ENCODE measurements around the gene C19orf81. TPM values are rescaled to one million over a fixed set of nuclear protein-coding genes. Genes with fewer than 3 reads are reported as not detected.

Gene C19orf81
- total RNA-seq, 2 experiments from 2014 or later = 1.5 to 3.2 TPM

DNA sequence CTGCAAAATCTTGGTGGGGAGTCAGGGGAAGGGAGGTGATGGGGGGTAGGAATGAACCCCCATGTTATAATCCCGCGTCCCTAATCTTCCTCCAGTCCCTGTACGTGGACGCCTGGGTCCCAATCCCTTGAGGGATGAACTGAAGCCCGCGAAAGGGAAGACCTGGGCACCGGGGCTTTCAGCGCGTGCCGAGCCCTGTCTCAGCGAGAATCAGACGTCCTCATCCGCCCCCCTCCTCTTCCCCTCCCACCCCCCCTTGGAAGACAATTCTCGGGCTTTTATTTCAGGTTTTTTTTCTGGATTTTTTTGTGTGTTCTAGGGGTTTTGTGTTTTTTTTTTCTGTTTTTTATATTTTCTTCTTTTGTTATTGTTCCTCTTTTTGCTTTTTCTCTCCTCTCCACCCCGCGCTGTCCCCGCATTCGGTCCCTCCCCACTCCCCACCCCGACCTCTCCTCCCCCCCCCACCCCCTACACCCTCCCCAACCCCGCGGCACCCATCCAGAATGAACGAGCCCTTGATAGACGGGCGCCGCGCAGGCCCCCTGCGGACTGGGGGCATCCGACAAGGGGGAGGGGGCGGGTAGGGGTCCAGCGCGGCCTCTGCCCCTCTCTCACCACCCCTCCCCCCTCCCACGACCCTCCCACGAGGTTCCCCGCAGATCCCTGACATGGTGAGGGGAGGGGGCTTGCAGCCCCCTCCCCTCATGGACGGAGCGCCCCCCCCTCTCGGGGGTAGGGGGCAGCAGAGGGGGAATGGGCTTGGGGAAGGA, 10.3 kb downstream of the C19orf81 start:
- H3K4me3 Mint-ChIP-seq = no peak overlapping the region

DNA sequence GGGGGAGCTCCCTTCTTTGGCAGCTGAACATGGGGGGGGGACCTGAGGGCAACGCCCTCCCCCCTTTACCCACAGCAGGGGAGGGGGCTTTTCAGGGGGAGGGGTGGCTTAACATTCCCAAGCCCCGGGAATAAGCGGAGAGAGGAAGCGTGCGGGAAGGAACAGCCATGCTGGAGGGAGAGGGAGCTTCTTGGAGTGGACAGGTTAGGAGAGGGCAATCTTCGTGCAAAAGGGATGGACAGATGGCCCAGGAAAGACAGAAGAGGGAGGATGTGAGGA, 10.8 kb downstream of the C19orf81 start:
- intact Hi-C loops (cut with micrococcal nuclease) = no loop called here
- peaks cover 60% of the 10 kb centered on the region for H3K27me3 Mint-ChIP-seq
- no peak overlapping the region for H3K4me3 Mint-ChIP-seq
- ChIA-PET POLR2A (no interaction called here), CTCF (interaction anchor here (1.2 kb wide), 1 partner anchor 10 kb away, joined by 5 read pairs; no protein-coding TSS in a partner anchor)
- no peak overlapping the region for H3K27ac Mint-ChIP-seq
- no peak for DNase-seq
- peaks cover 16% of the 10 kb centered on the region for H3K4me1 Mint-ChIP-seq (ENCODE audit: low read depth)
- TF ChIP-seq, protein P1, sequence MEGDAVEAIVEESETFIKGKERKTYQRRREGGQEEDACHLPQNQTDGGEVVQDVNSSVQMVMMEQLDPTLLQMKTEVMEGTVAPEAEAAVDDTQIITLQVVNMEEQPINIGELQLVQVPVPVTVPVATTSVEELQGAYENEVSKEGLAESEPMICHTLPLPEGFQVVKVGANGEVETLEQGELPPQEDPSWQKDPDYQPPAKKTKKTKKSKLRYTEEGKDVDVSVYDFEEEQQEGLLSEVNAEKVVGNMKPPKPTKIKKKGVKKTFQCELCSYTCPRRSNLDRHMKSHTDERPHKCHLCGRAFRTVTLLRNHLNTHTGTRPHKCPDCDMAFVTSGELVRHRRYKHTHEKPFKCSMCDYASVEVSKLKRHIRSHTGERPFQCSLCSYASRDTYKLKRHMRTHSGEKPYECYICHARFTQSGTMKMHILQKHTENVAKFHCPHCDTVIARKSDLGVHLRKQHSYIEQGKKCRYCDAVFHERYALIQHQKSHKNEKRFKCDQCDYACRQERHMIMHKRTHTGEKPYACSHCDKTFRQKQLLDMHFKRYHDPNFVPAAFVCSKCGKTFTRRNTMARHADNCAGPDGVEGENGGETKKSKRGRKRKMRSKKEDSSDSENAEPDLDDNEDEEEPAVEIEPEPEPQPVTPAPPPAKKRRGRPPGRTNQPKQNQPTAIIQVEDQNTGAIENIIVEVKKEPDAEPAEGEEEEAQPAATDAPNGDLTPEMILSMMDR (IDR thresholded peaks at IDR 0.05) = no peak
- H3K9me3 Mint-ChIP-seq = peaks cover 16% of the 10 kb centered on the region
- no peak for ATAC-seq
- H3K36me3 Mint-ChIP-seq (ENCODE audit: low read depth) = peaks cover 4% of the 10 kb centered on the region

More for the DNA sequence above, 10.3 kb downstream of the C19orf81 start:
- intact Hi-C loops (cut with micrococcal nuclease) = no loop called here
- TF ChIP-seq, protein P1 (IDR thresholded peaks at IDR 0.05) = no peak
- H3K4me1 Mint-ChIP-seq (ENCODE audit: low read depth) = peaks cover 16% of the 10 kb centered on the region
- ChIA-PET CTCF (interaction anchor here (1.2 kb wide), 1 partner anchor 10 kb away, joined by 5 read pairs; no protein-coding TSS in a partner anchor), POLR2A (no interaction called here)
- peaks cover 61% of the 10 kb centered on the region for H3K27me3 Mint-ChIP-seq
- ATAC-seq (no peak), DNase-seq (no peak)
- H3K27ac Mint-ChIP-seq = no peak overlapping the region
- H3K36me3 Mint-ChIP-seq (ENCODE audit: low read depth) = peaks cover 4% of the 10 kb centered on the region
- H3K9me3 Mint-ChIP-seq = peaks cover 20% of the 10 kb centered on the region

DNA sequence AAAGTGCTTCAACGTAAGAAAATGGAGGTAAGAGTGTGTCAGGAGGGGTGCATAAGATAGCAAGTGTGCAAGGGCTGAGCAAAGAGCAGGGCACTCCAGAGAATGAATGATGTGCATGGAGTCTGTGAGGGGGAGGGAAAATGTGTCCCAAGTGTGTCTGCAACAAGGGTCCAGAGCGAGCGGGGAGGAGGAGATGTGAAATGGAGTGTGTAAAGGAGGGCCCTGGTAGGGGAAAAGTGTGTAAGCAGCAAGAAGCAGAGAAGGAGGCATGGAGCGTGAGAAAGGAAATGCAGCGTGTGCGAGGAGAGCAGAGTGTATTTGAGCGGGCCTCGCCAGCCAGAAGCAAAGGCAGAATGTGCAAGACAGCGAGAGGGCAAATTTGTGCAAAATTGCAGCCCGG, 11.8 kb downstream of the C19orf81 start:
- DNase-seq = no peak
- intact Hi-C loops (cut with micrococcal nuclease) = no loop called here
- H3K9me3 Mint-ChIP-seq = peaks cover 15% of the 10 kb centered on the region
- POLR2A ChIA-PET = no interaction called here
- peaks cover 4% of the 10 kb centered on the region for H3K36me3 Mint-ChIP-seq (ENCODE audit: low read depth)
- no peak overlapping the region for H3K27ac Mint-ChIP-seq
- no peak overlapping the region for H3K4me3 Mint-ChIP-seq
- peaks cover 16% of the 10 kb centered on the region for H3K4me1 Mint-ChIP-seq (ENCODE audit: low read depth)
- TF ChIP-seq, protein P1 (IDR thresholded peaks at IDR 0.05) = no peak
- CTCF ChIA-PET = interaction anchor here (1.2 kb wide), 1 partner anchor 9 kb away, joined by 5 read pairs; no protein-coding TSS in a partner anchor
- peaks cover 56% of the 10 kb centered on the region for H3K27me3 Mint-ChIP-seq
- no peak for ATAC-seq

DNA sequence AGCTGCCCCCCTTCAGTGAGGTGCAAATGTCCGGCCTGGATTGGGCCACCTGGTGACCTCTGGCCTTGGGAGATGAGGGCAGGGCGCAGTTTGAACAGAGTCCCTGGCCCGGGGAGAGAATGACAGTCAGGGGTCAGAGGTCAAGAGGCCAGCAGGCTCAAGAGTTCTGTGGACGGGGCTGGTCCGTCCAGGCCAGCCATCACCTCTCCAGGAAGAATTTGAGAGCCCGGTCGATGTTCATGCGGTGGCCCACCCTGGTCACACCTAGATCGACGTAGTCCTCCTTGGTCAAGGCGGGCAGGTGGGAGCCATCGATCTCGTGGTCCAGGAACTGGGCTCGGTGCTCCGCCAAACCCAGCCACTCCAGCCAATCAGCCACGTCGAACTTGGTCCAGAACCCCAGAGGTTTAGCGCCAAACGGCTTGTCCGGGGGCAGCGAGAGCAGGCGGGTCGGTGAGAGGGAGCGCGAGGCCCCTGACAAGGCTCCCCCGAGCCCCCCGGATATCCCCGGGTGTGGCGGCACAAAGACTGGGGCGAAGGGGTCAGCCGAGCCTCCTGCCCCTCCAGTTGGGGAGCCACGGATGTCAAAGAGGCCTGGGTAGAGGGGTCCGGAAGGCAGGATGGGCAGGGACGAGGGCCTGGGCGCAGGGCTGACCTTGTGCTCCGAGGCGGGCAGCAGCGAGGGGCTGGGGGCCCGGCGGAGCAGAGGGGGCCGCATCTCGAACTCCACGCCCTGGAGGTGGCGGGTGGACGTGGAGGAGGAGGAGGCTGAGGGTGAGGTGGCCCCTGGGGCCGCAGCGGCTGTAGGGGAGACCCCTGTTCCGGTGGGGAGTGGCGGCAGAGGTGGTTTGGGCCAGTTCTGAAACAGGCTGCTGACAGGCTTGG, 12.8 kb downstream of the C19orf81 start:
- Mint-ChIP-seq H3K27me3 (peaks cover 49% of the 10 kb centered on the region), H3K27ac (no peak overlapping the region), H3K9me3 (peaks cover 12% of the 10 kb centered on the region), H3K4me1 (ENCODE audit: low read depth) (peaks cover 15% of the 10 kb centered on the region), H3K36me3 (ENCODE audit: low read depth) (peaks cover 4% of the 10 kb centered on the region), H3K4me3 (no peak overlapping the region)
- ATAC-seq = no peak
- DNase-seq = no peak
- CTCF ChIA-PET = no interaction called here
- POLR2A ChIA-PET = no interaction called here
- intact Hi-C loops (cut with micrococcal nuclease) = no loop called here
- TF ChIP-seq, protein P1 (IDR thresholded peaks at IDR 0.05) = no peak

Data from activated CD8-positive, alpha-beta T cell treated with anti-CD3 and anti-CD28 coated beads for 36 hours (primary cell).